Memory B cell (primary cell): ENCODE results near the gene MAP3K13.

Experiments
- ATAC-seq: fragments of 150-1000 bp; cut with Tn5 transposase; 2 replicates; pipeline ENCODE4 v1.10.0; 2021; ENCODE audit warnings: low read depth, mild to moderate bottlenecking, moderate library complexity
- DNase-seq, 2 donors: peaks; one replicate each; pipeline ENCODE4 v3.0.0; 2022; ENCODE audit warnings: low spot score in 2 of 2
- H3K27ac Mint-ChIP-seq: one replicate; pipeline ENCODE4 v1.8.0; 2022; ENCODE audit warnings: mild to moderate bottlenecking, moderate library complexity, mixed read lengths
- H3K27me3 Mint-ChIP-seq: one replicate; pipeline ENCODE4 v1.8.0; 2022; ENCODE audit warnings: mixed read lengths
- H3K36me3 Mint-ChIP-seq: one replicate; pipeline ENCODE4 v1.8.0; 2022; ENCODE audit warnings: mild to moderate bottlenecking, mixed read lengths
- H3K4me1 Mint-ChIP-seq: one replicate; pipeline ENCODE4 v1.8.0; 2022; ENCODE audit warnings: mixed read lengths
- H3K4me3 Mint-ChIP-seq: one replicate; pipeline ENCODE4 v1.8.0; 2022; ENCODE audit warnings: mild to moderate bottlenecking, moderate library complexity, mixed read lengths
- H3K9me3 Mint-ChIP-seq: one replicate; pipeline ENCODE4 v1.8.0; 2022; ENCODE audit warnings: mixed read lengths

Gene MAP3K13

DNA sequence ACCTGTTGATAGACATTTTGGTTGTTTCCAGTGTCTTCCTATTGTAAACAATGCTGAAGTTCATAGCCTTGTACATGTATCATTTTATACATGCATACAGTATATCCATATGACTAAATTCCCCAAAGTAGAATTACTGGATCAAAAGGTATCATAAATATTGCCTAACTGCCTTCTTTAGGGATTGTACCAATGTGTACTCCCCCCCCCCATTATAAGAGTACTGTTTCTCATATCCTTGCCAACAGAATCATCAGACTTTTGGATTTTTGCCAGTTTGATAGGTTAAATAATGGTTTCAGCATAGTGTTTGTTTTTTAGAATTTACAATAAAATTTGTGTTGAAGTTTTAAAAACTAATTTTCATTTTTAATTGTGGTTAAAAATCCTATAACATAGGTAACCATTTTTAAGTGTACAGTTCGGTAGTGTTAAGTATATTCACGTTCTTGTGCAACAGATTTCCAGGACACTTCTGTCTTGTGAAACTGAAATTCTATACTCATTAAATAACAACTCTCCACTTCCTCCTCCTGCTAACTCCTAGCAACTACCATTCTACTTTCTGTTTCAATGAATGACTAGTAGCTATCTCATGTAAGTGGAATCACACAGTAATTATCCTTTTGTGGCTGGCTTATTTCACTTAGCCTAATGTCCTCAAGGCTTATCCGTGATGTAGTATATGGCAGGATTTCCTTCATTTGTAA, 30.8 kb upstream of the MAP3K13 start:
- peak in 1 of 2 donors; percentile 11 for DNase-seq
- Mint-ChIP-seq H3K27me3 (no peaks in the 10 kb centered on the region), H3K4me3 (peak overlapping the region; percentile 14), H3K4me1 (peaks cover 2% of the 10 kb centered on the region), H3K36me3 (no peaks in the 10 kb centered on the region), H3K9me3 (no peaks in the 10 kb centered on the region), H3K27ac (peak overlapping the region; percentile 3)
- ATAC-seq: peak; percentile 95

DNA sequence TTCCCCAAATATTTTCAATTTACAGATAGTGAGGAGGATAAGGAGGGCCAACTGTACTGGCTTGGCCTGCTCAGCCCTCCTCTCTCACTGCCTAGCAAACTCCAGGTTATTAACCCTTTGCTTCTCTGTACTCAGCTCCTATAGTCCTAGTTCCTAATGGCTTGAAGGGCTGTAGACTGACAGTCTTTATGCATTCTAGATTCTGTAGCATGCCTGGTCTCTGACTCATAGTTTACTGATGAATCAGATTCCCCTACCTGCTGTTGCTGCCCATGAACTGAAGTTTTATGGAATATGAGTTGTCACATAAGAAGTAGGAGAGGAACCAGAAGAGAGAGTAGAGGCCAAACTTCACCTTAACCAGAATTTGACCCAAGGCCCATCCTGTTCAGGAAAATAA, 27.1 kb upstream of the MAP3K13 start:
- ATAC-seq (no peak), DNase-seq (no peak)
- no peaks in the 10 kb centered on the region for H3K9me3 Mint-ChIP-seq
- H3K36me3 Mint-ChIP-seq: no peaks in the 10 kb centered on the region
- no peak overlapping the region for H3K27ac Mint-ChIP-seq
- peaks cover 2% of the 10 kb centered on the region for H3K4me1 Mint-ChIP-seq
- H3K27me3 Mint-ChIP-seq: no peaks in the 10 kb centered on the region
- no peak overlapping the region for H3K4me3 Mint-ChIP-seq

DNA sequence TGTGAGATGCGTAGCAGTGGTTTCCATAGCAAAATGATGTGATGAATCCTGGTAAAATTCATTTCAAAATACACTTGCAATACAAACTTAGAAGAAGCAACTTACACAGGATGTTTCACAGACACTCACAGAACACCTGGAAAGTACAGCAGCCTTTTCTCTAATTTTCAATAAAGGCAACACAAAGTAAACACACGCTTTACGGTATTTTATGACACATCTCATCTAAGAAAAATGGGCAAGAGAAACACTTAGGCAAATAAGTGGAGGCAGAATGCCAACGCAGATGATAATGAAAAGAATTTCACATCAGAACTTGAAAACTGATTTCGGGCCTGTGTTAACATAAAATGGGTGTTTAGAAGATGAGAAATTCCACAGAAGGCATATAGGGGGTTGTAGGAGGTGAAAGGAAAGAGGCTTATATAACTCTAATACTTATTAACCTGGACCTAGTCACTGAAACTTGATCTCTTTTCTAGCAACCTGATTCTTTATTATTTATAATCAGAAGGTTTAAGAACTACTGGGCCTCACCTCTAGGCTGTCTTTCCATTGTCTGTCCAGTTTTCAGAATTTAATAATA, 25.6 kb upstream of the MAP3K13 start:
- ATAC-seq: no peak

DNA sequence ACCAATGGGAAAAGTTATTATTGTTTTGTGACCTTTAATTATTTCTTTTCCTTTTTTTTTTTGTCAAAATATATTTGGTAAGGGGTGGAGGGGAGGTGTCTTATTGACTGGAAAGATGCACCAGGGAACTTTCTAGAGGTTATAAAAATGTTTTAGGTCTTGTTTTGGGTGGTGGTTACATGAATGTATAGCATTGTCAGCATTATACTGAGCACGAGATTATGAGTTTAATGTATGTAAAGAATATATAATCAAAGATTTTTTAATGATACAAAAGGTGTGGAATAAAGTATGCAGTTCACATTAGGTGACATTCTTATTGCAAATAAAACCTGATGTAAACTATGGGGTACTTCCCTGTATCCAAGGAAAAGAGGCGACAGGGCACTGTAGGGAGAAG, 23.0 kb upstream of the MAP3K13 start:
- H3K9me3 Mint-ChIP-seq: no peaks in the 10 kb centered on the region
- no peaks in the 10 kb centered on the region for H3K36me3 Mint-ChIP-seq
- ATAC-seq: no peak
- no peak overlapping the region for H3K27ac Mint-ChIP-seq
- no peaks in the 10 kb centered on the region for H3K27me3 Mint-ChIP-seq
- DNase-seq: no peak
- no peak overlapping the region for H3K4me3 Mint-ChIP-seq
- H3K4me1 Mint-ChIP-seq: peaks cover 3% of the 10 kb centered on the region

More for the DNA sequence above, 25.6 kb upstream of the MAP3K13 start:
- no peak overlapping the region for H3K4me3 Mint-ChIP-seq
- no peak for DNase-seq
- no peak overlapping the region for H3K27ac Mint-ChIP-seq
- H3K4me1 Mint-ChIP-seq: peaks cover 2% of the 10 kb centered on the region
- H3K27me3 Mint-ChIP-seq: no peaks in the 10 kb centered on the region
- H3K9me3 Mint-ChIP-seq: no peaks in the 10 kb centered on the region
- no peaks in the 10 kb centered on the region for H3K36me3 Mint-ChIP-seq

DNA sequence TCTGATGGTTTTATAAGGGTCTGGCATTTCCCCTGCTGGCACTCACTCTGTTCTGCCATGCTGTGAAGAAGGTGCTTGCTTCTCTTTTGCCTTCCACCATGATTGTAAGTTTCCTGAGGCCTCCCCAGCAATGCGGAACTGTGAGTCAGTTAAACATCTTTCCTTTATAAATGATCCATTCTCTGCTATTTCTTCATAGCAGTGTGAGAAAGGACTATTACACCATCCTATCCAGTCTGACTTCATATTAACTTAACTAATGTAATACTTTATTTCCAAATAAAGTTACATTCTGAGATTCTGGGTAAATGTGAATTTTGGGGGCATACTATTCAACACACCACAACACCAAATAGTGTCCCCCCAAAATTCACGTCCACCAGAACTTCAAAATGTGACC, 22.2 kb upstream of the MAP3K13 start:
- peaks cover 3% of the 10 kb centered on the region for H3K4me1 Mint-ChIP-seq
- H3K9me3 Mint-ChIP-seq: no peaks in the 10 kb centered on the region
- no peak for ATAC-seq
- no peak for DNase-seq
- no peak overlapping the region for H3K4me3 Mint-ChIP-seq
- H3K36me3 Mint-ChIP-seq: no peaks in the 10 kb centered on the region
- no peak overlapping the region for H3K27ac Mint-ChIP-seq
- no peaks in the 10 kb centered on the region for H3K27me3 Mint-ChIP-seq

DNA sequence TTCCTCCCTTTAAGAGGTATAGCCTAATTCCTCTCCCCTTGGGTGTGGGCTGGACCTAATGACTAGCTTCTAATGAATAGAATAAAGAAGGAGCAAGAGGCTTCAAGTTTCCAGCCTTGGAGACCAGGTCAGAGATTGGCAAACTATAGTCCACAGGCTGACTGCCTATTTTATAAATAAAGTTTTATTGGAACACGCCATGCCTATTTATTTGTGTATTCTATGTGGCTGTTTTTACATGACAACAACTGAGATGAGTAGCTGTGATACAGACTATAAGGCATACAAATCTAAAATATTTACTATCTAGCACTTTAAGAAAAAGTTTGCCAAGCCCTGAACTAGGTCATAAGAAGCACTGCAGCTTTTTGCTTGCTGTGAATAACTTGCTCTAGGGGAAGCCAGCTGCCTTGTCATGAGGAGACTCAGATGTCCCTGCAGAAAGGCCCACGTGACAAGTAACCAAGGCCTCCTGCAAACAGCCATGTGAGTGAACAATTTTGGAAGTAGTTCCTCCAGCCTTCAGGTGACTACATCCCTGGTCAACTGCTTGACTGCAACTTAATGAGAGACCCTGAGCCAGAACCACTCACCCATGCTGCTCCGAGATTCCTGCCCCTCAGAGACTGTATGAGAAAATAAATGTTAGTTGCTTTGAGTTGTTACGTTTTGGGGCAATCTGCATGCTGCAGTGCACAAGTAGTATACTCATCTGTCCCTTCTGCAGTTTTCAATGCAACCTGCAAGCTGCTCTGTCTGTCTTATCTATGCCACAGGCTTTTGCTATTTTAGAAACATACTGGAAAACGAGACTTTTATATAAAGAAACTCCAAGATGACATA, 21.1 kb upstream of the MAP3K13 start:
- Mint-ChIP-seq H3K4me3 (no peak overlapping the region), H3K36me3 (no peaks in the 10 kb centered on the region), H3K27ac (no peak overlapping the region), H3K27me3 (no peaks in the 10 kb centered on the region), H3K4me1 (peaks cover 3% of the 10 kb centered on the region), H3K9me3 (no peaks in the 10 kb centered on the region)
- no peak for ATAC-seq
- DNase-seq: no peak

DNA sequence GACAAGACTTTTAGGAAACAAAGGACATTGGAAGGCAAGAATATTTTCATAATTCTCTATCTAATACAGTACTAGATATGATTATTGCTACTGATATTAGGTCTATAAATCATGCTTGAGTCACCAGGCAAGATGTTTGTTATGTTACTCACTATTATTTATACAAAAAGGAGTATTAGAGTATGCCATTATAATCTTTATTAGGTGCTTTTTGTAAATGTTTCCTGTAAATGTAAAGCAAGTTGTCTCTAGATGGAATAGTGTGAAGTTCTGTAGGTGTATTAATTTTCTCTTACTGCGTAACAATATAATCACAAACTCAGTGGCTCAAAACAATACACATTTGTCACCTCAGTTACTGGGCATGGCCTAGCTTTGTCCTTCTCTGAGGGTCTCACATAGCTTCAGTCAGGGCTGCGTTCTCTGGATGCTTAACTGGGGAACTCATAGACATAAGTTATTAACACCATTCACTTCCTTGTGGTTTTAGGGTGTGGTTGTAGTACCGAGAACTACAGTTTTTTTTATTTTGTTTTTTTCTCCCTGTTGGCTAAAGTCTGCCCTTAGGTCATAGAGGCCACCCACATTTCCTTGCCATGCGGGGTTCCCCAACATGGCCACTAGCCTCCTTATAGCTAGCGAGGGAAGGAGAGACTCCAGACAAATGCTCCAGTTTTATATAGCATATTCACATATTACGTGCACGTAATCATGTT, 20.3 kb upstream of the MAP3K13 start:
- DNase-seq (no peak), ATAC-seq (no peak)
- no peaks in the 10 kb centered on the region for H3K9me3 Mint-ChIP-seq
- H3K27ac Mint-ChIP-seq: no peak overlapping the region
- H3K4me1 Mint-ChIP-seq: peaks cover 3% of the 10 kb centered on the region
- H3K36me3 Mint-ChIP-seq: no peaks in the 10 kb centered on the region
- no peak overlapping the region for H3K4me3 Mint-ChIP-seq
- no peaks in the 10 kb centered on the region for H3K27me3 Mint-ChIP-seq

DNA sequence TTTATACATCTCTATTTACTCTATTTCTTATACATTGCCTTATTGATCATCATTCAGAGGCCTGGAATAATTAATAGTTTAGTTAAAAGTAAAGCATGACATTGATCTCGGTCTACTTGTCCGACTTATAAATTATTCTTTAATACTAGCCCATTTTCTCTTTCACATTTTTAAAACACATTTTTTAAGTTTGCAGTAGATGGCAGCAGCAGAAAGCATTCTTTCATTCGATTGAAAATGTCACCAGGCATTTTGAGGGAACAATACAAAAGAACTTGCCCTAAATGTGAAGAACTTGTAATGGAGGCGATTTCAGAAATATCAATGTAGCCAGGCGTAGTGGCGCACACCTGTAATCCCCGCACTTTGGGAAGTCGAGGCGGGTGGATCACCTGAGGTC, 15.5 kb upstream of the MAP3K13 start:
- Mint-ChIP-seq H3K36me3 (peaks cover 3% of the 10 kb centered on the region), H3K27ac (no peak overlapping the region), H3K4me1 (peaks cover 3% of the 10 kb centered on the region), H3K4me3 (no peak overlapping the region), H3K27me3 (peaks cover 8% of the 10 kb centered on the region), H3K9me3 (no peaks in the 10 kb centered on the region)
- no peak for DNase-seq
- no peak for ATAC-seq

DNA sequence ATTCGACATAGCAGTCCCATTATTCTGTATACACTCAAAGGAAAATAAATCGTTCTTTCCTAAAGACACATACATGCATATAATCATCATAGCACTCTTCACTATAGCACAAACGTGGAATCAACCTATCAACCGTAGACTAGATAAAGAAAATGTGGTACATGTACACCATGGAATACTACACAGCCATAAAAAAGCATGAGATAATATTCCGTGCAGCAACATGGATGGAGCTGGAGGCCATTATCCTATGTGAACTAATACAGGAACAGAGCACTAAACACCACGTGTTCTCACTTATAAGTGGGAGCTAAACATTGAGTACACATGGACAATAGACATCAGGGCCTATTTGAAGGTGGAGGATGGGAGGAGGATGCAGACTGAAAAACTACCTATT, 12.1 kb upstream of the MAP3K13 start:
- DNase-seq (no peak), ATAC-seq (no peak)
- no peaks in the 10 kb centered on the region for H3K9me3 Mint-ChIP-seq
- no peaks in the 10 kb centered on the region for H3K4me1 Mint-ChIP-seq
- no peak overlapping the region for H3K4me3 Mint-ChIP-seq
- peaks cover 11% of the 10 kb centered on the region for H3K27me3 Mint-ChIP-seq
- peaks cover 3% of the 10 kb centered on the region for H3K36me3 Mint-ChIP-seq
- no peak overlapping the region for H3K27ac Mint-ChIP-seq

DNA sequence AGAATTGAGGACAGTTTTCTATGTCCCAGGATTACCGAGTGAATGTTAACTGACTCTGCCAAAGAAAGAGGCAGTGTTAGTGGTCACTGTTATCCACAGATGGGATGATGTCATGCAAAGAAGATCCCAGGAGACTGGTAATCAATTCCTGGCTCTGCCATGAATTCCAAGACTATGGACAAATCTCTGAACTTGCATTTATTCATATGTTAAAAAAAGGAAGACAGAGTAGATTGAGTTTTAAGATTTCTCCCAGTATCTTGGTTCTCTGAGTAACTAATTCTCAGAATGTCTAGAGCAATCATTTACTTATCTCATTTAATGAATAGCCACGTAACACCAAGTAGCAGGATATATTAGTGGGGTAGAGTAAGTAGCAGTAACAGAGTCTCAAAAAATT, 11.5 kb upstream of the MAP3K13 start:
- Mint-ChIP-seq H3K9me3 (no peaks in the 10 kb centered on the region), H3K36me3 (peaks cover 3% of the 10 kb centered on the region), H3K27me3 (peaks cover 11% of the 10 kb centered on the region), H3K27ac (no peak overlapping the region), H3K4me3 (no peak overlapping the region), H3K4me1 (no peaks in the 10 kb centered on the region)
- DNase-seq: no peak
- ATAC-seq: no peak

DNA sequence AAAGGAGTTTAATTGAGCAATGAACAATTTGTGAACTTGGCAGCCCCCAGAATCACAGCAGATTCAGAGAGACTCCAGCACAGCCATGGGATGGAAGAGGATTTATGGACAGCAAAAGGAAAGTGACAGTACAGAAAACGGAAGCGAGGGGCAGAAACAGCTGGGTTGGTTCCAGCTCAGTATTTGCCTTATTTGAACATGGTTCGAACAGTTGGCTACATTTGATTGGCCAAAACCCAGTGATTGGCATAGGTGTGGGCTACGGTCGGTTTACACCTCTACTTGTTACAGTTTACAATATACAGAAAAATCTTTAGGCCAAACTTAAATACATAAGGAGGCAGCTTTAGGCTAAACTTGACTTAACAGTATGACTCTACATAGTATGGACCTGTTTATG, 9.7 kb upstream of the MAP3K13 start:
- H3K27ac Mint-ChIP-seq: no peak overlapping the region
- H3K9me3 Mint-ChIP-seq: no peaks in the 10 kb centered on the region
- H3K27me3 Mint-ChIP-seq: peaks cover 13% of the 10 kb centered on the region
- H3K4me1 Mint-ChIP-seq: no peaks in the 10 kb centered on the region
- ATAC-seq (no peak), DNase-seq (no peak)
- no peak overlapping the region for H3K4me3 Mint-ChIP-seq
- peaks cover 3% of the 10 kb centered on the region for H3K36me3 Mint-ChIP-seq

DNA sequence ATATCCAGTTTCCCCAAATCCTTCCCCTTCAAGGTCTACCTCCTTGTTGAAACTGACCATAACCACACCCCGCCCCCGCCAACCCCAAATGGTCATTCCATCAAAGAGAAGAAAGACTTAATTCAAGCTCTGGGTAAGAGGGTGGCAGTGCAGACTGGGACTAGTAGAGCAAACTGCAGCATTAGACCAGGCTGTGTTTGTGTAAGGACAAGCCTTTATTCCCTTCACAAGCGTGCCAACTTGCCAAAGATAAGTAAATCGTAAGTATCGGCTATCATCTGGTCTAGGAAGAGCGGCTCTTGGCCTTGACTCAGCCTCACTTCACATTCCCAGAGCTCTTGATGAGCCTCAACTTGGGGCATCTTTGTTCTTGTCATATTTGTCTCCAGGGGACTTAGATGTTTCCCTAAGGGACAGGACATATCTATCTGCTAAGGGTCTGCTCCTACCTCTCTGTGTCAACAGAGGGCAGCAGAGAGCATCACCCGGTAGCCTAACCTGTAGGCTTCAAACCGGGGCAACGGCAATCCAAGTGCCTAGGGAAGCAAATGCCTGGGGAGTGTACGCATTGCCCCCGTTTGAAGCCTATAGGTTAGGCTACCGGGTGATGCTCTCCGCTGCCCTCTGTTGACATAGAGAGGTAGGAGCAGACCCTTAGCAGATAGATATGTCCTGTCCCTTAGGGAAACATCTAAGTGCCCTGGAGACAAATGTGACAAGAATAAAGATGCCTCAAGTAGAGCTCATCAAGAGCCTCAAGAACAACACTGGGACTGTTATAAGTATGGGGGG, 8.9 kb upstream of the MAP3K13 start:
- Mint-ChIP-seq H3K4me3 (no peak overlapping the region), H3K4me1 (no peaks in the 10 kb centered on the region), H3K27me3 (peaks cover 15% of the 10 kb centered on the region), H3K27ac (no peak overlapping the region), H3K36me3 (peaks cover 3% of the 10 kb centered on the region), H3K9me3 (no peaks in the 10 kb centered on the region)
- ATAC-seq: peak; percentile 93
- DNase-seq: peak; percentile 55 to 61

DNA sequence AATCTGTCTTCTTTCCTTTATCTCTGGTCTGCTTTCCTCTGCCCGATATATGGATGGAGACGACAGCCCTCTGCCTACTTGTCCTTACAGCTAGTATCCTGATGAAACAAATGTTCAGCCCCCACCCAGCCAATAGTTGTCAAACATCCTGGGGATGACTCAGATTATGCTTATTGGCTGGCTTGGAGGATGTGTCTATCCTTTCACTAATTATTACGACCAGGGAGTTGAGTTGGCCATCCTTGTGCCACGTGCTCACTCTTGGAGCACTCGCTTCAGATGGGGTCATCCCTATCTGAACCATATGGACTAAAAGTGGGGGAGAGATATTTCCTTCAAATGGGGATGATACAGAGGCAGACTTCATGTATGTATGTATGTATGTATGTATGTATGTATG, 6.4 kb upstream of the MAP3K13 start:
- no peak overlapping the region for H3K27ac Mint-ChIP-seq
- no peaks in the 10 kb centered on the region for H3K36me3 Mint-ChIP-seq
- H3K27me3 Mint-ChIP-seq: peaks cover 7% of the 10 kb centered on the region
- no peaks in the 10 kb centered on the region for H3K4me1 Mint-ChIP-seq
- no peak for DNase-seq
- no peak for ATAC-seq
- no peak overlapping the region for H3K4me3 Mint-ChIP-seq
- H3K9me3 Mint-ChIP-seq: no peaks in the 10 kb centered on the region
